GM23248 (cell line): ENCODE measurements around the gene PRCC.

Experiments
- EZH2 ChIP-seq: fragments of 200-600 bp; sonication (generic); IDR thresholded peaks from 2 replicates; pipeline ENCODE4 v1.6.1; 2018; ENCODE audit warnings: antibody characterized with exemption, mild to moderate bottlenecking; ENCODE audit not compliant: insufficient read depth, poor library complexity, severe bottlenecking
- EZH2phosphoT487 ChIP-seq: fragments of 200-600 bp; sonication (generic); IDR thresholded peaks from 2 replicates; pipeline ENCODE4 v1.6.1; 2018; ENCODE audit warnings: antibody characterized with exemption, moderate library complexity, mild to moderate bottlenecking, low read depth; ENCODE audit not compliant: insufficient read depth

DNA sequence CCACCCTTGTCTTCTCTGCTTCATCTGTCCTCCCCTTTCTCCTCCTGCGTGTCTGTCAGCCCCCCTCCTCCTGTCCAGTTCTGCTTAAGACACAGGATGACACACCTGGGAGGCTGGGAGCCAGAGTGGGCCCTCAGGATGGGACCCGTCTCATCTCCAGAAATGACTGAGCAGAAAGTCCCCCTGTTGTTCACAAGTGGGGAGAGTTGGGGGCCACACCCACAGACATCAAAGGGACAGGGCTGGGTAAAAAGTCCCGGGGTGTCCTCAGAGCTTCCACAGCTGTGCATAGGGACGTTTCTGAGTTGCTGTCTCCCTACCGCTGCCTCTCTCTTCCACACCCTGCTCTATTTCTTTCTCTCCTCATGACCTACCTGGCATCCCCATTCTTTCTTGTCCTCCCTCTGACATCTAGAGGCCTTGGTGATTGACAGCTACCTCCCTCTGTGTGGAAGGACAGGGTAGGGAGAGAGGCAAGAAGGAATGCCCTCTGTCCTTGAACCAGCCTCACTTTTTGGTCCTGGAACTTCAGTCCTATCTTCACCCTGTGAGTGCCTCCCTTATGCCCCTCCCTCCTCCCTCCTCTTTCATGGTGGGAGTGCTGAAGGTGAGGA lies 68.8 kb downstream of the PRCC start:
- TF ChIP-seq EZH2phosphoT487 (no peak), EZH2 (no peak)
